Measurements from ENCODE around the gene CELF2. TPM values are rescaled to one million over a fixed set of nuclear protein-coding genes. Genes with fewer than 3 reads are reported as not detected.

Gene CELF2
- polyA plus RNA-seq, 1 donor from 2014 or later = 55.5 TPM

- Histone ChIP-seq H3K9ac (ENCODE audit: low read length) (no peak overlapping the region), H2AFZ (ENCODE audit: low read depth, low read length) (no peak overlapping the region), H3K27me3 (ENCODE audit: insufficient read depth, low read depth, low read length) (no peaks in the 10 kb centered on the region)
Observed at GRCh38 chr10:11358011-11358410, 340.3 kb downstream of the CELF2 start.

GRCh38 chr10:11358923-11359575 is 341.4 kb downstream of the CELF2 start:
- H3K9me3 ChIP-seq (ENCODE audit: low read length) = no peaks in the 10 kb centered on the region

More at GRCh38 chr10:11358011-11358410, 340.3 kb downstream of the CELF2 start:
- TF ChIP-seq SMC3 (conservative IDR thresholded peaks at IDR 0.05; ENCODE audit: poor library complexity) (no peak), TAF1 (IDR thresholded peaks at IDR 0.05; ENCODE audit: low read depth) (no peak), MXI1 (conservative IDR thresholded peaks at IDR 0.05; ENCODE audit: poor library complexity, severe bottlenecking) (no peak), RAD21 (conservative IDR thresholded peaks at IDR 0.05) (no peak), EP300 (conservative IDR thresholded peaks at IDR 0.05; ENCODE audit: poor library complexity, severe bottlenecking) (no peak)
- no peak overlapping the region for H3K4me2 ChIP-seq (ENCODE audit: low read length)
- H3K9me3 ChIP-seq (ENCODE audit: low read length) = no peaks in the 10 kb centered on the region
- no peaks in the 10 kb centered on the region for H4K20me1 ChIP-seq (ENCODE audit: insufficient read depth)
- H3F3A ChIP-seq (ENCODE audit: insufficient read depth, low read length, poor library complexity, severe bottlenecking) = no peaks in the 10 kb centered on the region
- H3K36me3 ChIP-seq (ENCODE audit: insufficient read depth, low read length) = no peaks in the 10 kb centered on the region
- H3K4me3 ChIP-seq (ENCODE audit: low read length) = no peak overlapping the region
- H3K79me2 ChIP-seq (replicated peaks; ENCODE audit: insufficient read depth, low read length) = no peaks in the 10 kb centered on the region
- H3K9me2 ChIP-seq (ENCODE audit: insufficient read depth, low read length) = no peaks in the 10 kb centered on the region
- no peak overlapping the region for H3K27ac ChIP-seq (ENCODE audit: low read length)

More at GRCh38 chr10:11358923-11359575, 341.4 kb downstream of the CELF2 start:
- no peaks in the 10 kb centered on the region for H3F3A ChIP-seq (ENCODE audit: insufficient read depth, low read length, poor library complexity, severe bottlenecking)
- no peak overlapping the region for H3K27ac ChIP-seq (ENCODE audit: low read length)
- H3K4me2 ChIP-seq (ENCODE audit: low read length) = no peak overlapping the region
- no peaks in the 10 kb centered on the region for H3K79me2 ChIP-seq (replicated peaks; ENCODE audit: insufficient read depth, low read length)
- no peaks in the 10 kb centered on the region for H3K27me3 ChIP-seq (ENCODE audit: insufficient read depth, low read depth, low read length)
- no peak overlapping the region for H2AFZ ChIP-seq (ENCODE audit: low read depth, low read length)
- no peaks in the 10 kb centered on the region for H3K9me2 ChIP-seq (ENCODE audit: insufficient read depth, low read length)
- H4K20me1 ChIP-seq (ENCODE audit: insufficient read depth) = no peaks in the 10 kb centered on the region
- no peak overlapping the region for H3K4me3 ChIP-seq (ENCODE audit: low read length)
- no peak for TF ChIP-seq EP300 (conservative IDR thresholded peaks at IDR 0.05; ENCODE audit: poor library complexity, severe bottlenecking)
- TF ChIP-seq TAF1 (IDR thresholded peaks at IDR 0.05; ENCODE audit: low read depth) = no peak
- no peak for TF ChIP-seq CTCF (IDR thresholded peaks at IDR 0.05; ENCODE audit: poor library complexity, severe bottlenecking)
- no peak for TF ChIP-seq SMC3 (conservative IDR thresholded peaks at IDR 0.05; ENCODE audit: poor library complexity)
- TF ChIP-seq POLR2AphosphoS5 (IDR thresholded peaks at IDR 0.05) = no peak
- no peak for TF ChIP-seq EZH2 (IDR thresholded peaks at IDR 0.05; ENCODE audit: borderline replicate concordance, insufficient read depth, low read length, poor library complexity, severe bottlenecking)
- no peak for TF ChIP-seq MXI1 (conservative IDR thresholded peaks at IDR 0.05; ENCODE audit: poor library complexity, severe bottlenecking)
- TF ChIP-seq REST (IDR thresholded peaks at IDR 0.05; ENCODE audit: borderline replicate concordance) = no peak
- no peak for TF ChIP-seq RAD21 (conservative IDR thresholded peaks at IDR 0.05)
- H3K9ac ChIP-seq (ENCODE audit: low read length) = no peak overlapping the region
- H3K36me3 ChIP-seq (ENCODE audit: insufficient read depth, low read length) = no peaks in the 10 kb centered on the region
